Measurements from ENCODE around the gene SPC24. TPM values are rescaled to one million over a fixed set of nuclear protein-coding genes. Genes with fewer than 3 reads are reported as not detected.
"Not testable (repeated sequence)": the region's sequence is repeated elsewhere in the genome, so short reads cannot be mapped to it uniquely, and the experiment has no call there.

Gene SPC24
- total RNA-seq, 1 experiment from 2014 or later: 57.7 TPM

DNA sequence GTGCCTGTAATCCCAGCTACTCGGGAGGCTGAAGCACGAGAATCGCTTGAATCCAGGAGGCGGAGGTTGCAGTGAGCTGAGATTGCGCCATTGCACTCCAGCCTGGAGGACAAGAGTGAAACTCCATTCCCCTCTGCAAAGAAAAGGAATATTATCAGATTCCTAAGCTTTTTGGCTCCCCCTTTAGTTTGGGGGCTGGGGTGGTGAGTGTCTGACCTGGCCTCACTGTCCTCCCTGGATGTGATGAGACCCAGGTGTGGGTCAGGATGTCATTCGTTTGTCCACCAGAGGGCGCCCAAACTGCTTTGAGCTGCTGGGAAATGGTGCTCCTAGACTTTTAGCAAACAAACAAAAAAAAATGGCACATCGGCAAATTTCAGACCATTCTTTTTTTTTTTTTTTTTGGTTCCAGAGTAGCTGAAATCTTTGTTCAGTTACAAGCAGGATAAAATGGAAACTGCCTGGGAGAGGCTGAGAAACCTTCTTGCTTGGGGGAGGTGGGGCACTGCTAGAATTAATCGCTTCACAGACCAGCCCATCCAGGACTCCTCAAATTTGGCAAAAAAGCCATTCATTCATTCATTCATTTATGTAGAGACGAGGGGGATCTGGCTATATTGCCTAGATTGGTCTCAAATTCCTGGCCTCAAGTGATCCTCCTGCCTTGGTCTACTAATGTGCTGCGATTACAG, 29.4 kb downstream of the SPC24 start:
- peak; percentile 67 for DNase-seq (ENCODE audit: low read depth)

DNA sequence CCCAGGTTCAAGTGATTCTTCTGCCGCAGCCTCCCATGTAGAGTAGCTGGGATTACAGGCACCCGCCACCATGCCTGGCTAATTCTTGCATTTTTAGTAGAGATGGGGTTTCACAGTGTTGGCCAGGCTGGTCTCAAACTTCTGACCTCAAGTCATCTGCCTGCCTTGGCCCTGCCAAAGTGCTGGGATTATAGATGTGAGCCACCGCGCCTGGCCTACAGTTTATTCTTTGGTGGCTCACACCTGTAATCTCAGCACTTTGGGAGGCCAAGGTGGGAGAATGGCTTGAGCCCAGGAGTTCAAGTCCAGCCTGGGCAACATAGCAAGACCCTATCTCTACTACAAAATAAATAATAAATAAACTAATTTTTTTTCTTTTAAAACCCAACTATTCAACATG, 31.4 kb downstream of the SPC24 start:
- not testable (repeated sequence) for DNase-seq (ENCODE audit: low read depth)

DNA sequence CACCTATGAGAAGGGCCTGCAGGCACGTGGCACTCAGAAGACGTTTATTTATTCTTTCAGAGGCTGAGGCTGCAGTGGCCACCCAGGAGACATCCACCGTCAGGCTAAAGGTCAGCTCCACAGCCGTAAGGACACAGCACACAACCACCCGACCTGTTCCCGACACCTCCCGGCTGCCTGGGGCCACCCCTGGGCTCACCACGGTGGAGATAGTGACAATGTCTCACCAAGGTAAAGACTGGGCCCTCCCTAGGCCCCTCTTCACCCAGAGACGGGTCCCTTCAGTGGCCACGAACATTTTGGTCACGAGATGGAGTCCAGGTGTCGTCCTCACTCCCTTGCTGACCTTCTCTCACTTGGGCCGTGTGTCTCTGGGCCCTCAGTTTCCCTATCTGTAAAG, 32.5 kb downstream of the SPC24 start:
- no peak for DNase-seq (ENCODE audit: low read depth)

DNA sequence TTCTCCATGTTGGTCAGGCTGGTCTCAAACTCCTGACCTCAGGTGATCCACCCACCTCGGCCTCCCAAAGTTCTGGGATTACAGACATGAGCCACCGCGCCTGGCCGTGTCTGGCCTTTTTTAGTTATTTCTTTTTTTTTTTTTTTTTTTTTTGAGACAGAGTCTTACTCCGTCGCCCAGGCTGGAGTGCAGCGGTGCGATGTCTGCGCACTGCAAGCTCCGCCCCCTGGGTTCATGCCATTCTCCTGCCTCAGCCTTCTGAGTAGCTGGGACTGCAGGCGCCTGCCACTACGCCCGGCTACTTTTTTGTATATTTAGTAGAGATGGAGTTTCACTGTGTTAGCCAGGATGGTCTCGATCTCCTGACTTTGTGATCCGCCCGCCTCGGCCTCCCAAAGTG, 33.6 kb downstream of the SPC24 start:
- DNase-seq (ENCODE audit: low read depth): not testable (repeated sequence)

DNA sequence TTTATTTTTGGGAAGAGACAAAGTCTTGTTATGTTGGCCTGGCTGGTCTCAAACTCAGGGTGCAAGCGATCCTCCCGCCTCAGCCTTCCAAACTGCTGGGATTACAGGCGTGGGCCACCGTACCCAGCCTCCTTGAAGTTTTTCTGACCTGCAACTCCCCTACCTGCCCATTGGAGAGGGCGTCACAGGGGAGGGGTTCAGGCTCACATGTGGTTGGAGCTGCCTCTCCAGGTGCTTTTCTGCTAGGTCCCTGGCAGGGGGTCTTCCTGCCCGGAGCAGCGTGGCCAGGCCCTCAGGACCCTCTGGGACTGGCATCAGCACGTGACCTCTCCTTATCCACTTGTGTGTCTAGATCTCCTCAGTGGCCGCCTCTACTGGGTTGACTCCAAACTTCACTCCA, 39.1 kb downstream of the SPC24 start:
- no peak for DNase-seq (ENCODE audit: low read depth)

DNA sequence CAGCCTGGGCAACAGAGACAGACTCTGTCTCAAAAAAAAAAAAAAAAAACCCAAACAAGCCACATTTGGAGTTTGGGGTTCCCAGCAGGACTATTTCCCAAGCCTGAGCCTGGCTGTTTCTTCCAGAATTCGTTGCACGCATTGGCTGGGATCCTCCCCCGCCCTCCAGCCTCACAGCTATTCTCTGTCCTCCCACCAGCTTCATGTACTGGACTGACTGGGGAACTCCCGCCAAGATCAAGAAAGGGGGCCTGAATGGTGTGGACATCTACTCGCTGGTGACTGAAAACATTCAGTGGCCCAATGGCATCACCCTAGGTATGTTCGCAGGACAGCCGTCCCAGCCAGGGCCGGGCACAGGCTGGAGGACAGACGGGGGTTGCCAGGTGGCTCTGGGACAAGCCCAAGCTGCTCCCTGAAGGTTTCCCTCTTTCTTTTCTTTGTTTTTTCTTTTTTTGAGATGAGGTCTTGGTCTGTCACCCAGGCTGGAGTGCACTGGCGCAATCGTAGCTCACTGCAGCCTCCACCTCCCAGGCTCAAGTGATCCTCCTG, 39.6 kb downstream of the SPC24 start:
- DNase-seq (ENCODE audit: low read depth): no peak

DNA sequence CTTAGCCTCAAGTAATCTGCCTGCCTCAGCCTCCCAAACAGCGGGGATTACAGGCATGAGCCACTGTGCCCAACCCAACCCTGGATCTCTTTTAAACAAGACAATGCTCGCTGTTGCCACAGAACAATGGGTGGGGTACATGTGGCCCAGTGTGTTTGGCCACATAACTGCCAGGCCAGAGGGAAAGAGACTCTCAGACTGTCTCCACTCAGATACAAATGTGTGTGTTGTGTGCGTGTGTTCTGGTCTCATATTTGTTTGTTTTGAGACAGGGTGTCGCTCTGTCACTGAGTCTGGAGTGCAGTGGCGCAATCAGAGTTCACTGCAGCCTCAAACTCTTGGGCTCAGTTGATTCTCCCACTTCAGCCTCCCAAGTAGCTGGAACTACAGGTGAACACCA, 40.5 kb downstream of the SPC24 start:
- no peak for DNase-seq (ENCODE audit: low read depth)

DNA sequence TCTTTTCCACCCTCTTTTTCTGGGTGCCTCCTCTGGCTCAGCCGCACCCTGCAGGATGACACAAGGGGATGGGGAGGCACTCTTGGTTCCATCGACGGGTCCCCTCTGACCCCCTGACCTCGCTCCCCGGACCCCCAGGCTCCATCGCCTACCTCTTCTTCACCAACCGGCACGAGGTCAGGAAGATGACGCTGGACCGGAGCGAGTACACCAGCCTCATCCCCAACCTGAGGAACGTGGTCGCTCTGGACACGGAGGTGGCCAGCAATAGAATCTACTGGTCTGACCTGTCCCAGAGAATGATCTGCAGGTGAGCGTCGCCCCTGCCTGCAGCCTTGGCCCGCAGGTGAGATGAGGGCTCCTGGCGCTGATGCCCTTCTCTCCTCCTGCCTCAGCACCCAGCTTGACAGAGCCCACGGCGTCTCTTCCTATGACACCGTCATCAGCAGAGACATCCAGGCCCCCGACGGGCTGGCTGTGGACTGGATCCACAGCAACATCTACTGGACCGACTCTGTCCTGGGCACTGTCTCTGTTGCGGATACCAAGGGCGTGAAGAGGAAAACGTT, 42.4 kb downstream of the SPC24 start:
- no peak for DNase-seq (ENCODE audit: low read depth)

DNA sequence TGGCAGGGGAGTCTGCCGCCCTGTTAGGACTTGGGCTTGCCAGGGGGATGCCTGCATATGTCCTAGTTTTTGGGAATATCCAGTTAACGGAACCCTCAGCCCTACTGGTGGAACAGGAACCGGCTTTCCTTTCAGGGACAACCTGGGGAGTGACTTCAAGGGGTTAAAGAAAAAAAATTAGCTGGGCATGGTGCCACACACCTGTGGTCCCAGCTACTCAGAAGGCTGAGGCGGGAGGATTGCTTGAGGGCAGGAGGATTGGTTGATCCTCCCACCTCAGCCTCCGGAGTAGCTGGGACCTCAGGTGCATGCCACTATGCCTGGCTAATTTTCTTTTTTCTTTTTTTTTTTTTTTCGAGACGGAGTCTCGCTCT, 43.8 kb downstream of the SPC24 start:
- no peak for DNase-seq (ENCODE audit: low read depth)

DNA sequence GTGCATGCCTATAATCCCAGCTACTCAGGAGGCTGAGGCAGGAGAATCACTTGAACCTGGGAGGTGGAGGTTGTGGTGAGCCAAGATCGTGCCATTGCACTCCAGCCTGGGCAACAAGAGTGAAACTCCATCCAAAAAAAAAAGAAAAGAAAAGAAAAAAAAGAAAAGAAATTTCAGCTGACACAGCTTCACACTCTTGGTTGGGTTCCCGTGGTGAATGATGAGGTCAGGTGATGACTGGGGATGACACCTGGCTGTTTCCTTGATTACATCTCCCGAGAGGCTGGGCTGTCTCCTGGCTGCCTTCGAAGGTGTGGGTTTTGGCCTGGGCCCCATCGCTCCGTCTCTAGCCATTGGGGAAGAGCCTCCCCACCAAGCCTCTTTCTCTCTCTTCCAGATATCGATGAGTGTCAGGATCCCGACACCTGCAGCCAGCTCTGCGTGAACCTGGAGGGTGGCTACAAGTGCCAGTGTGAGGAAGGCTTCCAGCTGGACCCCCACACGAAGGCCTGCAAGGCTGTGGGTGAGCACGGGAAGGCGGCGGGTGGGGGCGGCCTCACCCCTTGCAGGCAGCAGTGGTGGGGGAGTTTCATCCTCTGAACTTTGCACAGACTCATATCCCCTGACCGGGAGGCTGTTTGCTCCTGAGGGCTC, 44.3 kb downstream of the SPC24 start:
- DNase-seq (ENCODE audit: low read depth): no peak

DNA sequence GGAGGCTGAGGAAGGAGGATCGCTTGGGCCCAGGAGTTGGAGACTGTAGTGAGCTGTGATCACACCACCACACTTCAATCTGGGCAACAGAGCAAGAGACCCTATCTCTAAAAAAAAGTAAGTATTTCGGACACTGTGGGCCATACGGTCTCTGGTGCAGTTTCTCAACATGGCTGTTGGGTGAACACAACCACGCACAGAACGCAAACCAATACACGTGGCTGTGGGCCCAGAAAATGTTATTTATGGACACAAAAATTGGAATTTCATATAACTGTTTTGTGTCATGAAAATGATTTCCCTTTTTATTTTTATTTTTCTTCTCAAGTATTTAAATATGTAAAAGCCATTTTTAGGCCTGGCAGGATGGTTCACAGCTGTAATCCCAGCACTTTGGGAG, 46.8 kb downstream of the SPC24 start:
- DNase-seq (ENCODE audit: low read depth): no peak

DNA sequence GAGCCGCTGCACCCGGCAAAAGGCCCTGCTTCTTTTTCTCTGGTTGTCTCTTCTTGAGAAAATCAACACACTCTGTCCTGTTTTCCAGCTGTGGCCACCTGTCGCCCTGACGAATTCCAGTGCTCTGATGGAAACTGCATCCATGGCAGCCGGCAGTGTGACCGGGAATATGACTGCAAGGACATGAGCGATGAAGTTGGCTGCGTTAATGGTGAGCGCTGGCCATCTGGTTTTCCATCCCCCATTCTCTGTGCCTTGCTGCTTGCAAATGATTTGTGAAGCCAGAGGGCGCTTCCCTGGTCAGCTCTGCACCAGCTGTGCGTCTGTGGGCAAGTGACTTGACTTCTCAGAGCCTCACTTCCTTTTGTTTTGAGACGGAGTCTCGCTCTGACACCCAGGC, 49.1 kb downstream of the SPC24 start:
- DNase-seq (ENCODE audit: low read depth): no peak

DNA sequence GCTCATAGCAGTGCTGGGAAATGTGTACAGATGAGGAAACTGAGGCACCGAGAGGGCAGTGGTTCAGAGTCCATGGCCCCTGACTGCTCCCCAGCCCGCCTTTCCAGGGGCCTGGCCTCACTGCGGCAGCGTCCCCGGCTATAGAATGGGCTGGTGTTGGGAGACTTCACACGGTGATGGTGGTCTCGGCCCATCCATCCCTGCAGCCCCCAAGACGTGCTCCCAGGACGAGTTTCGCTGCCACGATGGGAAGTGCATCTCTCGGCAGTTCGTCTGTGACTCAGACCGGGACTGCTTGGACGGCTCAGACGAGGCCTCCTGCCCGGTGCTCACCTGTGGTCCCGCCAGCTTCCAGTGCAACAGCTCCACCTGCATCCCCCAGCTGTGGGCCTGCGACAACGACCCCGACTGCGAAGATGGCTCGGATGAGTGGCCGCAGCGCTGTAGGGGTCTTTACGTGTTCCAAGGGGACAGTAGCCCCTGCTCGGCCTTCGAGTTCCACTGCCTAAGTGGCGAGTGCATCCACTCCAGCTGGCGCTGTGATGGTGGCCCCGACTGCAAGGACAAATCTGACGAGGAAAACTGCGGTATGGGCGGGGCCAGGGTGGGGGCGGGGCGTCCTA, 50.5 kb downstream of the SPC24 start:
- no peak for DNase-seq (ENCODE audit: low read depth)

DNA sequence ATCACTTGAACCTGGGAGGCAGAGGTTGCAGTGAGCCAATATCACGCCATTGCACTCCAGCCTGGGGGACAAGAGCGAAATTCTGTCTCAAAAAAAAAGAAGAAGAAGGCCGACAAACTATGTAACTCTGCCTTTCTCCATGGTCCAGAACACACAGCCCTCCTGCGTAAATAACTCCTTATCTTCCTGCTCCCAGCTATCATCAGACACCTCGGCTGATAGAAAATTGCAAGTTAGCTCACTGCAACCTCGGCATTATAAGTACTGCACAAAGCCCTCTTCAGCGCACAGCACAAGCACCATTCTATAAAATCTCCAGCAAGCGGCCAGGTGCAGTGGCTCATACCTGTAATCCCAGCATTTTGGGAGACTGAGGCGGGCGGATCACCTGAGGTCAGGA, 51.9 kb downstream of the SPC24 start:
- not testable (repeated sequence) for DNase-seq (ENCODE audit: low read depth)

DNA sequence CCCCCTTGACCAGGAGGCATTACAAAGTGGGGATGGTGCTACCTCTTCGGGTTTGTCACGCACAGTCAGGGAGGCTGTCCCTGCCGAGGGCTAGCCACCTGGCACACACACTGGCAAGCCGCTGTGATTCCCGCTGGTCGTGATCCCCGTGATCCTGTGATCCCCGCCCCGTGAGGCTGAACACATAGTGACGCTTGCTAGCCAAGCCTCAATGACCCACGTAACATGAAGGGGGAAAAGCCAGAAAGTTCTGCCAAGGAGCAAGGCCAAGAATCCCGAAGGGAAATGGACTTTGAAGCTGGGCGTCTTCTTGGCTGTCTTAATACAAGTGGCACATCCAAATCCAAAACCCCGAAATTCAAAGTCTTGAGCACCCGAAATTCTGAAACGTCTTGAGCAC, 52.6 kb downstream of the SPC24 start:
- DNase-seq (ENCODE audit: low read depth): no peak

DNA sequence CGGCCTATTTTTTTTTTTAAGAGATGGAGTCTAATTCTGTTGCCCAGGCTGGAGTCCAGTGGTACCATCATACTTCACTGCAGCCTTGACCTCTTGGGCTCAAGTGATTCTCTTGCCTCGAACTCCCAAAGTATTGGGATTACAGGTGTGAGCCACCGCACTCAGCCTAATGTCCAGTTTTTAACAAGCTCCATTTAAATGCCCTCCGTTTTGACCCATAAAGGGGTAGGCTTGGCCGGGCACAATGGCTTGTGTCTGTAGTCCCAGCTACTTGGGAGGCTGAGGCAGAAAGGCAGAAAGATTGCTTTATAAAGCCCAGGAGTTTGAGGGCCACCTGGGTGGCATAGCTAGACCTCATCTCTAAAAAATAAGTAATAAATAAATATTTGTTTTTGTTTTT, 54.5 kb downstream of the SPC24 start:
- no peak for DNase-seq (ENCODE audit: low read depth)

DNA sequence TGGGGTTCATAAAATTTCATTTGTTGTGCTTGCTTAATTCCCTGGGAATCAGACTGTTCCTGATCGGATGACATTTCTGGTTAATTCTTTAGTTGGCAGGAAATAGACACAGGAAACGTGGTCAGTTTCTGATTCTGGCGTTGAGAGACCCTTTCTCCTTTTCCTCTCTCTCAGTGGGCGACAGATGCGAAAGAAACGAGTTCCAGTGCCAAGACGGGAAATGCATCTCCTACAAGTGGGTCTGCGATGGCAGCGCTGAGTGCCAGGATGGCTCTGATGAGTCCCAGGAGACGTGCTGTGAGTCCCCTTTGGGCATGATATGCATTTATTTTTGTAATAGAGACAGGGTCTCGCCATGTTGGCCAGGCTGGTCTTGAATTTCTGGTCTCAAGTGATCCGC, 55.5 kb downstream of the SPC24 start:
- no peak for DNase-seq (ENCODE audit: low read depth)

DNA sequence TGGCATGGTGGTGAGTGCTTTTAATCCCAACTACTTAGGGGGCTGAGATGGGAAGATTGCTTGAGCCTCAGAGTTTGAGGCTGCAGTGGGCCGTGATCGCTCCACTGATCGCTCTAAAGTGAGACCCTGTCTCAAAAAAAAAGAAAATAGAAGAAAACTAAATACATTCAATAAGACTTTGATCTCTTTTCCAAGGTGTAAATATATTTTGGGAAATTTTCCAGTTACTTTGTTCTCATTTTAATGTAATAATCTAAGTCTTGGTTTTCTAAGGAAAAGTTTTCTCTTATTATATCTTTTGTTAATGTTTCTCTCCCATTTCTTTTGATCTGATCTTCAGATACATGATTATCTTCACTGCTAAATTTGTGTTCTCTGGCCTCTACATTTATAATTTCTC, 56.7 kb downstream of the SPC24 start:
- DNase-seq (ENCODE audit: low read depth): no peak

DNA sequence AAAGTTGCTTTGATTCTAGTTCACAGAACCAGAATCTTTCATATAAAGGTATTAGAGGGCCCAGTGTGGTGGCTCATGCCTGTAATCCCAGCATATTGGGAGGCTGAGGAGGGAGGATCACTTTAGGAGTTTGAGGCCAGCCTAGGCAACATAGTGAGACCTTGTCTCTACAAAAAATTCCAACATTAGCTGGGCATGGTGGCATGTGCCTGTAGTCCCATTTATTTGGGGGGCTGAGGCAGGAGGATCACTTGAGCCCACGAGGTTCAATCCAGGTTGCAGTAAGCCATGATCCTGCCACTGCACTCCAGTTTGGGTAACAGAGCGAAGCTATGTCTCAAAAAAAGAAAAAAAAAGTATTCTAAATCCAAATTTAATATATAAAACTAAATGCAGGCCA, 57.3 kb downstream of the SPC24 start:
- no peak for DNase-seq (ENCODE audit: low read depth)

DNA sequence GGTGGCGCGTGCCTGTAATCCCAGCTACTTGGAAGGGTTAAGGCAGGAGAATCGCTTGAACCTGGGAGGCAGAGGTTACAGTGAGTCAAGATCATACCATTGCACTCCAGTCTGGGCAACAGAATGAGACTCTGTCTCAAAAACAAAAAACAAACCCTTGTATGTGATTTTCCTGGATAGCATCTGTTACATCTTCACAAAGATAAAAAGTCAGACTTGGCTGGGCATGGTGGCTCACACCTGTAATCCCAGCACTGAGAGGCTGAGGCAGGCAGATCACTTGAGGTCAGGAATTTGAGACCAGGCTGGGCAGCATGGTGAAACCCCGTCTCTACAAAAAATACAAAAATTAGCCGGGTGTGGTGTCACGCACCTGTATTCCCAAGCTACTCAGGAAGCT, 58.2 kb downstream of the SPC24 start:
- DNase-seq (ENCODE audit: low read depth): not testable (repeated sequence)

DNA sequence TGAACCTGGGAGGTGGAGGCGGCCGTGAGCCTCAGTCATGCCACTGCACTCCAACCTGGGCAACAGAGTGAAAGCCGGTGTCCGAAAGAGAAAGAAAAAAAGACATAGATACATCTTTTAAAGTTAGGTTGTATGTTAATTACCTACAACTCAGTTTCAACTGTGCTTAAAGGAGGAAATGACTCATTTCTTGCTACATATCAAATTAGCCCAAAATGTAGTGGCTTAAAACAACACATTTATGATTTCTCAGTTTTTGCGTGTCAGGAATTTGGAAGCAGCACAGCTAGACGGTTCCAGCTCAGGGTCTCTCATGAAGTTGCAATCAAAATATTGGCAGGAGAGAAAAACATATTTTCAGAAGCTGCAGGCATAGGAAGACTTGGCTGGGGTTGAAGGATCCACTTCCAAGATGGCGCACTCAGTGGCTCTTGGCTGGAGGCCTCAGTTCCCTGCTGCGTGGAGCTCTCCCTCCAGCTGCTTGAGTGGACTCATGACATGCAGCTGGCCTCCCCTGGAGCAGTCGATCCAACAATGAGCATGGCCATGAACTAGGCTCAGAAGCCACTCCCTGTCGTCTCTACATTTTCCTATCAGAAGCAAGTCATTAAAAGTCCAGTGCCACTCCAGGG, 59.3 kb downstream of the SPC24 start:
- DNase-seq (ENCODE audit: low read depth): peak; percentile 91

All from RPMI7951 (cell line).